Measurements from ENCODE around the gene GRPEL1.
A peak's percentile ranks its signal among the peaks of the same experiment; 100 is the strongest.

GRPEL1 gene

GRCh38 chr4:7043284-7044136 is 24.4 kb downstream of the GRPEL1 start, which contains the start of gene TADA2B:
TSS of gene TADA2B (plus strand) at chr4:7043372. CDS start at chr4:7043580, 208 bp downstream.
- DNase-seq = peak; percentile 25 to 41

DNA sequence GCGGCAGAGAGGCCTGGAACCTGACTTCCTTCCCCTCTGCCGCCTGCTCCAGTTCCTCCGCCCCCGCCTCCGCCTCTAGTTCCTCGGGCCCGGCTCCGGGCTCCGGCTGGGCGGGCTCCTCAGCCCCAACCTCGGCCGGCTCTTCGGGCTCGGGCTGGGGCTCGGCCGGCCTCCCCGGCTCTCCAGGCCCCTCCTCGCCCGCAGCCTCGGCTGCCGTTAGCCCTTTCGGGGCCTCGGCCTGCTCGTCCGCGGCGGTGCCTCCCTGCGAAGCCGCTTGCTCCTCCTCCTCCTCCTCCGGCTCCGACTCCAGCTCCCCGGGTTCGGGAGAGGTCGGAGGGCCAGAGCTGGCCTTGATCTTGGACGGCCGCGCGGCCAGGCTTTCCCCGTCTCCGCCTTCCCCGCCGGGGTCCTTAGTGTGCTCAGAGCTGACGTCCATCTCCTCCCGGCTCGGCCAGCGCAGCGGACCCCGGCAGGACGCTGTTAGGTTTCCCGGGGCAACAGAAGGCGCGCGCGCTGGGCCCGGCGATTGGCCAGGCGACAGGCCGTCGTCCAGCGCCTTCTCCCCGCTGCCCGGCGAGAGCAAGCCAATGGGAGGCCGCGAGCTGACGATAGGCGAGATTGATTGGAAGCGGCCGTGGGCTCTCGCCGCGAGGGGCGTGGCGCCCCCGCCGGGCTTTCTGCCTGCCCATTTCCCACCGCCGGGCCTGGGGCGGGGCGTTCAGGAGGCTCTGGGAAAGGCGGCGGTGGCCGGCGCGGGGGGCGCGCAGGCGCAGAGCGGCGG is 25.2 kb downstream of the GRPEL1 start:
- DNase-seq = peak; percentile 95 to 97

DNA sequence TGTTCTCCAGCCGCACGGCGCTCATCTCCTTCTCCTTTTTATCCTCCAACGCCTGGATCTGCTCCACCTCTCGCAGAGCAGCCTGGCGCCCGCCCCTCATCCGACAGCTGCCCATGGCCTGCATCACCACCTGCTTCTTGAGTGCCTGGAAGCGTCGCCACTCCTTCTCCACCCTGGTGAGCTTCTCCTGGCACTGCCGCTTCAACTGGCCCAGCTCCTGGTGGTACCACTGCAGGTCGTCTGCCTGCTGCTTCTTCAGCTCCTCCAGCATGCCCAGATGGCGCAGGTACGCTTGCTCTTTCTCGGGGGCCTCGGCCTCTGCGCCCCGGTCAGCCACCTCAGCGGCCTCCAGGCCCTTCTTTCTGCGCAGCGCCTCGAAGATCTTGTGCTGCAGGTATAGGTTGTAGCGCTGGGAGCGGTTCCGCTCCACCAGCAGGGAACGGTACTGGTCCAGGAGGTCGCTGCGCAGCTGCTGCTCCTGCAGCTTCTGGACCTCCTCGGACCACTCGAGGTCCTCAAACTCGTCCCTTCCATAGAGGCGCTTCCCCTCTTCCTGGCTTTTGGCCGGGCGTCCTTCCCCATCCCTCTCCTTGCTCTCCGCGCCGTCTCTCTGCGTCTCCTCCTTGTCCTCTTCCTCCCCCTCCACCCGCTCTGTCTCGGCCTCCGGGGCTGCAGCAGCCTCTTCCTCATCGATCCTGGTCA is 25.9 kb downstream of the GRPEL1 start:
- no peak for DNase-seq

DNA sequence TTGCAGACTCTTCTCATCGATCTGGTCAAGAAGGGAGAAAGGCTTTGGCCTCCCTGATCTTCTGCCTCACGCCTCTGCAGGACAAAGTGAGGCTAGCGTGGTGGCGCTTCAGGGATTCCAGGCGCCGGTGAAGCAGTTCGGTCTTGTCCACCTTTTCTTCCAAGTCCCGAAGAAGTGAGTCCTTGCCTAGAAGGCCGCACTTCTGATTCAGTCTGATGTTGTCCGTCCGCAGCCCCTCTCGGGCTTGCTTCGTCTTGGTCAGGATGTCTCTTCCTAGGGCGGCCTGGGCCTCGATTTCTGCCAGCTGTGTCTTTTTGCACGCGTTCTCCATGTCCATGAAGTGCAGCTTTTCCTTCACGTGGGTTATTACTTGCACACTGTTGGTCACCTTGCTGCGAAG is 26.6 kb downstream of the GRPEL1 start:
- DNase-seq = no peak

DNA sequence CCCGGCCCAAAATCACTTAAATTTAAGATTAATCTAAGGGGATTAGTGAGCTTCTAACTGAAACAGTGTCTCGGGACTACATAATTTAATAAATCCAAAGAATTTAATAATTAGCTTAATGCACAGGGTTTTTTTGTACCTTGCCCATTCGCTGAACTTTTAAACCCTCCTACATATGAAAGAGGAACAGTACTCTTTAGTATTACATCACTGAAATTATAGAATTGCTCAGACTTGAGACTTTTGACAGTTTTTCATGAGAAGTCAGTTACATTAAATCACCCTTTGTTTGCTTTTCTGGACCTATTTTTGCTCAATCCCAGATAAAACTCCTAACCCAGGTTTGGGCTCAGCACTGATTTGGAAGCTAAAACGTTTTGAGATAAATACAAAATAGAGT is 27.1 kb downstream of the GRPEL1 start:
- DNase-seq = peak in 1 of 2 experiments; percentile 4

GRCh38 chr4:7037425-7037824 is 30.4 kb downstream of the GRPEL1 start:
- peak in 1 of 2 experiments; percentile 11 for DNase-seq

- DNase-seq = no peak
These were observed 33.4 kb downstream of the GRPEL1 start for GRCh38 chr4:7034262-7035081.

DNA sequence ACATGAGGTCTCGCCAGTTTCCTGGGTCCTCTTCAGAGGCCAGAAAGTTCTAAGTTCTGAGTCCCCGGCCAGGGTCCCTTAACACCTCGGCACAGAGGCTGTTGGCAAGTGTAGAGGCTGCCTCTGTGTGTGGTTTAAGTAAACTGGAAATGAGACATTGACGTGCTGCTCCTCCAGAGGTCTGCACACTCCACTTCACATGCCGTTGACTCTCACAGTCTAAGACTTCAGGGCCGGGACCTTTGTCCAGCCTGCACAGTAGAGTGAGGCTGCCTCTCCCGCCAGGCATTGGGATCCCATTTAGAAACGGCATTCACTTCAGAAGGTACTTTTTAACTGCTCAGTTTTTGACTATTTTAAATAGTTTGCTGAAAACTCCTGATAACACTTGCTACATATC is 35.3 kb downstream of the GRPEL1 start:
- DNase-seq = no peak

- DNase-seq = no peak
These were observed 36.1 kb downstream of the GRPEL1 start for GRCh38 chr4:7031558-7032449.

DNA sequence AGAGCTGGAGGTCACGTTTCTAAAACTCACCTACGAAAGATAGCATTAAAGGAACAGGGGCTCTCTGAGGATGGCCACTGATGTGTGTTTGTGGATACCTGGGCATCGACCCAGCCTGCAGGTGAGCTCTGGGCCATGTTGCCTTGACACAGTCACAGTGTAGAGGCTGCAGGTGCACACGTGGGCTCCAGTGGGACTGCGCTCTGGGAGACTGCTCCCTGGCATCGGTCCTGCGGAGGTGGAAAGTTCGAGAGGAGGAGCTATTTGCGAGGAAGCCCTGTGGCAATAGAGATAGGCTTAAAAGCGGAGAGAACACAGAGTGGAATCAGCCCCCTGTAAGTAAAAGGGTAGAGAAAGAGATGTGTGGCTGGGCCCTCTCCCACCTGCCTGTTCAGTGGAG is 37.0 kb downstream of the GRPEL1 start:
- DNase-seq = no peak

- no peak for DNase-seq
These were observed 37.9 kb downstream of the GRPEL1 start for GRCh38 chr4:7029921-7030320.

DNA sequence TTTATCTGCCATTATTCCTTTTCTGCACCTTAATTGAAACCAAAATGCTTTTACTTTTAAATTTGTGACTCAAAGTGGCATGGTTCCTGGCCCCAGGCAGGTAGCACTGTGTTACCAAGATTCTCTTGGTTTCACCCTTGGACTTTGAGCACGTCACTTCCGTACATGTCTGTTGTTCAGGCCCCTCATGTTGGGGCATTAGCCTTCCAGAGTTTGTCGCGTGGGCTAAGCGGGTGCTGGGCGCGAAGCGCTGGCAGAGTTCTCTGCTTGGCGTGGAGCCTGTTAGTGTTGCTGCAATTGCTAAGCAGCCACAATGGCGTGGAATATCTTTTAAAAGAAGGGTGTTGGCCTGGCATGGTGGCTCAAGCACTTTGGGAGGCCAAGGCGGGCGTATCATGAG is 38.7 kb downstream of the GRPEL1 start:
- no peak for DNase-seq

DNA sequence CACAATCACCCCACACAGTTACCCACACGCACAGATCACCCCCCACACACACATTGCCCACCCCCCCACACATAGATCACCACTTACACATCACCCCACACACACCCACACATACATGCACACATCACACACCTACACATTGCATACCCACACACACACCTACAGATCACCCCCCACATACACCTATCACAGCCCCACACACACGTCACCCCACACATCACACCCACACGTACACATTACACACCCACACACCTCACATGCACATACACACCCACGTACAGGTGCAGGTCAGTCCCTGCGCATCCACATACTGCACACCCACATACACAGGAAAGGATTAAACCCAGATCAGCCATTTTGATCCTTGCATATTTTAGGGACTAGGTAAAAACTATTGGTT is 40.0 kb downstream of the GRPEL1 start:
- no peak for DNase-seq

GRCh38 chr4:7027284-7027683 is 40.6 kb downstream of the GRPEL1 start:
- no peak for DNase-seq

DNA sequence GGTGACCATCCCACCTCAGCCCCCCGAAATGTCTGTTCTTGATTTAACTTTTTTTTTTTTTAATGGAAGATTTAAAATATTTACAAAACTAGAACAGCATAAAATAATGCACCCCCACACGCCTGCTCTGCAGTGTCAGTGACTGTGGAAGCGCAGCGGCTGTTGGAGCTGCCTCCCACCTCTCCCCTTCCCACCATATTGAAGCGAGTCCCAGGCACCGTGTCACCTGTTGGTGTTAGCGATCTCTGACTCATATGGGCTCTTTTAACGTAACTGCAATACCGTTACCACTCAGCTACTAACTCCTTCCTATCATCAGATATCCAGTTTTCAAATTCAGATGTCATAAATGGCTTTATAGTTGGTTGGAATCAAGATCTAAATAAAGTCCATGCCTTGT is 41.8 kb downstream of the GRPEL1 start:
- DNase-seq = no peak

DNA sequence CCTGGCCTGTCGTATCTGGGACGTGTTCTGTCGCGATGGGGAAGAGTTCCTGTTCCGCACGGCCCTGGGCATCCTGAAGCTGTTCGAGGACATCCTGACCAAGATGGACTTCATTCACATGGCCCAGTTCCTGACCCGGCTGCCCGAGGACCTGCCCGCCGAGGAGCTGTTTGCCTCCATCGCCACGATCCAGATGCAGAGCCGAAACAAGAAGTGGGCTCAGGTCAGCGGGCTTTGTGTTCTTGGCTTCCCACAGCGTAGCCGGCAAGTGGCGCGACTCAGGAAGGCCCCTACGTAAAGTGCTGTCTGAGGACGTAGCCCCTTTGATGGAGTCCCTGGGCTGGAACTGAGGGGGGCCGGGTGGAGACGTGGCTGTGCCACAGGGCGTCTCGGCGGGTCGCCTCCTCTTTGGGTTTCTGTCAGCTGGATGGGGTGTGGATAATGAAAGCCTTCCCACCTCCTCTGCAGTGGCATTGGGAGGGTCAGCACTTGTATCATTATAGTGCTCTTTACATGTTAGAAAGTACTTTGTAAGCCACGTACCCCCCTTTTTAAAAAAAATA is 42.7 kb downstream of the GRPEL1 start:
- no peak for DNase-seq

- no peak for DNase-seq
These were observed 43.5 kb downstream of the GRPEL1 start for GRCh38 chr4:7024336-7024890.

GRCh38 chr4:7023901-7024300 is 44.0 kb downstream of the GRPEL1 start:
- no peak for DNase-seq

DNA sequence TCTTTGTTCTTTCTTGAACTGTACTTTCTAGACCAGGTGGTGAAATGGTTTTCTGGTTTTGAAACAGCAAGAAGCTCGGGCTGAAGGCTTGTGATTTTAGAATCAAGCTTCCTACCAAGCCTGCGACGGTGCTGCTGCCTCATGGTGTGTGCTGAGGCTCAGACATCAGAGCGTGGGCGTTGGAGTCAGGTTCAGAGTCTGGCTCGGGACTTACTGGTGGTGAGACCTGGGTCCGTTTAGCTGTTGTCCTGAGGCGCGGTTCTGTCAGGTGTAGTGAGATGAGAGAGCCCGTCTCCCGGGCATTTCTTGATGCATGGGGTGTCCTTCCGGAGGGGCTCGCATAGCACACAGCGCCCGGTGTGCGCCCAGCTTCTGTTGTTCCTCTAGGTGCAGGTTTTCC is 44.4 kb downstream of the GRPEL1 start:
- DNase-seq = no peak

- no peak for DNase-seq
These were observed 45.8 kb downstream of the GRPEL1 start for GRCh38 chr4:7021930-7022664.
